ENCODE data around the gene FRMD4A. TPM values are rescaled to one million over a fixed set of nuclear protein-coding genes. Genes with fewer than 3 reads are reported as not detected.
A peak's percentile ranks its signal among the peaks of the same experiment; 100 is the strongest.

Gene FRMD4A
- total RNA-seq, 4 donors from 2014 or later: 4.4 to 7.1 (median 5.2) TPM

DNA sequence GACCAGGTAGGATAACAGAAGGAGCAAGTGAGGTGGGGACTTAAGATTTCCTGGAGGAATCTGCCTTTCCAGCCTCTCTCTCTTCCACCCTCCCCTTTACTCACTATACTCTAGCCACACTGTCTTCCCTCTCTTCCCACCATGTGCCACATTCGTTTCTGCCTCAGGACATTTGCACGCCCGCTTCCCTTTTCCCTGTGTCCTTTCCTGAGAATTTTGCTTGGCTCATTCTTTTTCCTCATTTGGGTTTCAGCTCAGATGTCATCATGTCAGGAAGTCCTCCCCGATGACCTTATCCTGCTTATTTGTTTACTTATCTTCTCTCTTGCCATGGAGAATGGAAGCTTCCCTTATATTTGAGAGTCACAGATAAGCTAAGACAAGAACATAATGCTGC lies 380.2 kb downstream of the FRMD4A start:
- in situ Hi-C loops (cut with MboI; ENCODE audit: low sequenced_read_pairs in 4 of 4): loop anchor here in 1 of 4 donors (25.0 kb wide), 1 partner anchor 288 kb away; no protein-coding TSS in a partner anchor

DNA sequence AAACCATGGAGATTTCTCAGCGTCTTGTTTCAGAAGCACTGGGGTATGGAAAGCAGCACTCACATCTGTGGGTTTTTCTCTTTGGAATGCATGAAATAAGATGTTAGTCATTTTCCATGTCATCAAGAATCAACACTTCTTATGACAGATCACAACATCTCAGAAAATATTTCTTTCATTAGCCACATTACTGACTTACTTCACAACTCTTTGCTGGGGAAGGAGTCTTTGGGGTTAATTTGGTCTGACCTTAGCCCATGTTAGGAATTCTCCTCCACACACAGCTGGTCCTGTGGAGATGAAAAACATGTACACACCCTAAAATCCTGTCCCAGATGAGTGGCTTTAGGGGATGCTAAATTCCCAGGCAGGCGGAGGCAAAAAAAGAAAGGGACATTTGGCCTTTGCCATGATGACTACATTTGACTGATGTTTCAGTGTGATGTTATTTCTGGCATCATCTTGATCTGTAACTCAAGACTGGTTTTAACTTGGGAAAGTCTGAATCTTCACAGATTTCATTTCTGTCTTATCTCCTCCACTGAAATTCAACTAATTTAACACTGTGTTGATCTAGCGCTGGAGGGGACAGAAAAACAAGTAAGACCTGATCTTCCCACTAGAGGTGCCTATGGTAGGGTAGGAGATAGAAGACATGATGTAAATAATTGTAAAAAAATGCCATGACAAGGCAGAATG lies 380.7 kb downstream of the FRMD4A start:
- TF ChIP-seq, protein P1, sequence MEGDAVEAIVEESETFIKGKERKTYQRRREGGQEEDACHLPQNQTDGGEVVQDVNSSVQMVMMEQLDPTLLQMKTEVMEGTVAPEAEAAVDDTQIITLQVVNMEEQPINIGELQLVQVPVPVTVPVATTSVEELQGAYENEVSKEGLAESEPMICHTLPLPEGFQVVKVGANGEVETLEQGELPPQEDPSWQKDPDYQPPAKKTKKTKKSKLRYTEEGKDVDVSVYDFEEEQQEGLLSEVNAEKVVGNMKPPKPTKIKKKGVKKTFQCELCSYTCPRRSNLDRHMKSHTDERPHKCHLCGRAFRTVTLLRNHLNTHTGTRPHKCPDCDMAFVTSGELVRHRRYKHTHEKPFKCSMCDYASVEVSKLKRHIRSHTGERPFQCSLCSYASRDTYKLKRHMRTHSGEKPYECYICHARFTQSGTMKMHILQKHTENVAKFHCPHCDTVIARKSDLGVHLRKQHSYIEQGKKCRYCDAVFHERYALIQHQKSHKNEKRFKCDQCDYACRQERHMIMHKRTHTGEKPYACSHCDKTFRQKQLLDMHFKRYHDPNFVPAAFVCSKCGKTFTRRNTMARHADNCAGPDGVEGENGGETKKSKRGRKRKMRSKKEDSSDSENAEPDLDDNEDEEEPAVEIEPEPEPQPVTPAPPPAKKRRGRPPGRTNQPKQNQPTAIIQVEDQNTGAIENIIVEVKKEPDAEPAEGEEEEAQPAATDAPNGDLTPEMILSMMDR (IDR thresholded peaks at IDR 0.05 in 4 of 5, conservative IDR thresholded peaks at IDR 0.05 in 1 of 5): no peak
- no peak for TF ChIP-seq POLR2A (IDR thresholded peaks at IDR 0.05)
- H3K36me3 ChIP-seq: no peaks in the 10 kb centered on the region
- no peaks in the 10 kb centered on the region for H3K9me3 ChIP-seq
- intact Hi-C loops (cut with DNase I; ENCODE audit: low total_unique reads): loop anchor here (10.0 kb wide), 2 partner anchors 55 to 125 kb away; no protein-coding TSS in a partner anchor
- H3K4me3 ChIP-seq: no peak overlapping the region
- ATAC-seq (peak; percentile 60 to 75), DNase-seq (peak in 1 of 2 donors; percentile 57)
- in situ Hi-C loops (cut with MboI; ENCODE audit: low sequenced_read_pairs in 4 of 4): loop anchor here in 1 of 4 donors (25.0 kb wide), 1 partner anchor 288 kb away; no protein-coding TSS in a partner anchor
- no peaks in the 10 kb centered on the region for H3K4me1 ChIP-seq
- H3K27me3 ChIP-seq: no peaks in the 10 kb centered on the region
- peak overlapping the region; percentile 20 to 59 (median 32) for H3K27ac ChIP-seq

More for the DNA sequence above, 380.2 kb downstream of the FRMD4A start:
- Histone ChIP-seq H3K9me3 (no peaks in the 10 kb centered on the region), H3K4me1 (no peaks in the 10 kb centered on the region), H3K36me3 (no peaks in the 10 kb centered on the region), H3K27ac (peak overlapping the region; percentile 20 to 59 (median 32)), H3K4me3 (no peak overlapping the region), H3K27me3 (no peaks in the 10 kb centered on the region)
- TF ChIP-seq POLR2A (IDR thresholded peaks at IDR 0.05): no peak
- TF ChIP-seq, protein P1 (IDR thresholded peaks at IDR 0.05 in 4 of 5, conservative IDR thresholded peaks at IDR 0.05 in 1 of 5): no peak
- intact Hi-C loops (cut with DNase I; ENCODE audit: low total_unique reads): loop anchor here (10.0 kb wide), 2 partner anchors 56 to 124 kb away; no protein-coding TSS in a partner anchor
- DNase-seq: no peak
- ATAC-seq: no peak

DNA sequence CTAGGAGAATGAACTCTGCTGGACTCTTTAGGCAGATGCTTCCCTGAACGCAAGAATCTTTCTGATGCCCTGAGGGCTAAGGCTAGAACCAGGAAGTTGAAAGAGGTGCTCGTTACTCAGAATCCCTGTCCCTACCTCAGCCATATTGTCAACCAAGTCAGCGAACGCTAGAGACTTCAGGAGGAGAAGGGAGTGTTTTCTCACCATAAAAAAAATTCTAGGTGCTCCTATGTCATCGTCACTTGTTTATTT lies 384.6 kb downstream of the FRMD4A start:
- intact Hi-C loops (cut with DNase I; ENCODE audit: low total_unique reads): no loop called here
- H3K4me3 ChIP-seq: no peak overlapping the region
- H3K27me3 ChIP-seq: no peaks in the 10 kb centered on the region
- TF ChIP-seq POLR2A (IDR thresholded peaks at IDR 0.05): no peak
- TF ChIP-seq, protein P1 (IDR thresholded peaks at IDR 0.05 in 4 of 5, conservative IDR thresholded peaks at IDR 0.05 in 1 of 5): no peak
- no peaks in the 10 kb centered on the region for H3K4me1 ChIP-seq
- H3K36me3 ChIP-seq: no peaks in the 10 kb centered on the region
- ATAC-seq: no peak
- in situ Hi-C loops (cut with MboI; ENCODE audit: low sequenced_read_pairs in 4 of 4): no loop called here
- no peak for DNase-seq
- H3K9me3 ChIP-seq: no peaks in the 10 kb centered on the region
- H3K27ac ChIP-seq: peak overlapping the region in 3 of 4 donors; percentile 7 to 46 (median 7)

DNA sequence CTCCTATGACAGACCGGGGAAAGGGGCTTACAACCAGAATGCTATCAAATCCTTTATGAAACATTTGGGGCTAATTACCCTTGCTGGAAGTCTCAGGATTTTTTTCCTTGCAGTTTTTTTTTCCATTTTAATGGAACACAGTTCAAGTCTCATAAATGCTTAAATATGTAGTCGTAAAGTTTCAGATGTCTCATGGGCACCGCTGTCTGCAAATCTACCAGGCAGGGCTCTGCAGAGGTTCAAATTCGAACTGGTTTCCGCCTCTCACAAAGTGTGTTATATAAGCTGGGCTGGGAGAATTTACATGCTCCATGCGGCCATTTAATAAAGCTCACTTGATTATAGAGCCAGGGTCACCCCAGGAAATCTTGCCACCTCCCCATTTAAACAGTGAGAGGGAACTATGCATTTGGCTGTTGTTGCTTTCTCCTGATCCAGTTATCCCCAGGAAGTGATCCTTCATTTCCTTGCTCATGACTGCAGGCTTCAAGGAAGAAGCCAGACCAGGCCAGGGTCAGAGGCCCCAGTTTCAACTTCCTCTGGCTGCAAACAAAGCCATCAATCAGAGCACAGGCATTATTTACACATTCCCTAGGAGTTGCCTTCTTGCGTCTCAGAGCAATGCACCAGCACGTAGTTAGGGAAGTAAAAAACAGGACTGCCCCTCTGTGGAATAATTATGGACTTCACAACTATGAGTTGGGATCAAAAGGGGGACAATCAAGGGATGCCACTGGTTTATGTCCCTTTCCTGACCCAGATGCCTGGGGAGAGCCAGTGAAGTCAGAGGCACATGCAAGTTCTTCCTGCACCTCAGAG lies 385.1 kb downstream of the FRMD4A start:
- DNase-seq (no peak), ATAC-seq (peak in 1 of 2 donors; percentile 14)
- Histone ChIP-seq H3K4me3 (no peak overlapping the region), H3K4me1 (no peaks in the 10 kb centered on the region), H3K27ac (peak overlapping the region in 3 of 4 donors; percentile 7 to 46 (median 7)), H3K27me3 (no peaks in the 10 kb centered on the region), H3K36me3 (no peaks in the 10 kb centered on the region), H3K9me3 (no peaks in the 10 kb centered on the region)
- intact Hi-C loops (cut with DNase I; ENCODE audit: low total_unique reads) (no loop called here), in situ Hi-C loops (cut with MboI; ENCODE audit: low sequenced_read_pairs in 4 of 4) (no loop called here)
- TF ChIP-seq, protein P1 (IDR thresholded peaks at IDR 0.05 in 4 of 5, conservative IDR thresholded peaks at IDR 0.05 in 1 of 5): no peak
- TF ChIP-seq POLR2A (IDR thresholded peaks at IDR 0.05): no peak
